CD14-positive monocyte (primary cell): ENCODE measurements around the gene NHLH2. TPM values are rescaled to one million over a fixed set of nuclear protein-coding genes. Genes with fewer than 3 reads are reported as not detected.

Experiments used
- DNase-seq, 3 donors: peaks; one replicate each; pipeline ENCODE4 v3.0.0-alpha.2; 2011 to 2022
- H2AFZ ChIP-seq: 2 replicates; pipeline ENCODE4 v1.6.0; 2012; ENCODE audit warnings: mild to moderate bottlenecking, low read depth, low read length, inconsistent platforms; ENCODE audit not compliant: insufficient read depth, poor library complexity, severe bottlenecking
- H3K27ac ChIP-seq, 2 donors: 1 replicate in 1 of 2; 2 replicates in 1 of 2; pipeline ENCODE4 v1.5.1; 2012 to 2013; ENCODE audit warnings: low read length in 2 of 2, control low read depth in 1 of 2, inconsistent platforms in 1 of 2, low read depth in 1 of 2, mild to moderate bottlenecking in 1 of 2
- H3K27me3 ChIP-seq, 2 donors: one replicate each; pipeline versions ENCODE4 v1.6.0 to v1.6.1; 2011 to 2013; ENCODE audit warnings: low read length in 2 of 2; ENCODE audit not compliant: control insufficient read depth in 2 of 2, insufficient read depth in 2 of 2
- H3K36me3 ChIP-seq, 2 donors: replicated peaks in 1 of 2; 1 replicate in 1 of 2; 2 replicates in 1 of 2; pipeline versions ENCODE4 v1.5.1 to v1.6.1; 2012 to 2013; ENCODE audit warnings: low read length in 2 of 2, control low read depth in 1 of 2, inconsistent platforms in 1 of 2, mild to moderate bottlenecking in 1 of 2; ENCODE audit not compliant: insufficient read depth in 2 of 2, control insufficient read depth in 1 of 2
- H3K4me1 ChIP-seq, 2 donors: 1 replicate in 1 of 2; 2 replicates in 1 of 2; pipeline versions ENCODE4 v1.5.1 to v1.6.1; 2012 to 2013; ENCODE audit warnings: low read length in 2 of 2, control low read depth in 1 of 2, inconsistent platforms in 1 of 2, mild to moderate bottlenecking in 1 of 2, moderate library complexity in 1 of 2; ENCODE audit not compliant: insufficient read depth in 2 of 2, control insufficient read depth in 1 of 2
- H3K4me2 ChIP-seq: replicated peaks from 2 replicates; pipeline ENCODE3; 2012; ENCODE audit warnings: low read length, moderate library complexity, mild to moderate bottlenecking; ENCODE audit not compliant: poor library complexity, severe bottlenecking; ENCODE audit errors: extremely low read depth
- H3K4me3 ChIP-seq, 3 experiments: fragments of 200-600 bp in 1 of 3; sonication (generic) in 1 of 3; replicated peaks in 1 of 3; 1 replicate in 2 of 3; 2 replicates in 1 of 3; pipeline ENCODE4 v1.5.1; 2011 to 2013; ENCODE audit warnings: low read length in 3 of 3, mild to moderate bottlenecking in 3 of 3, control low read depth in 2 of 3, low read depth in 2 of 3, inconsistent platforms in 1 of 3, moderate library complexity in 1 of 3
- H3K79me2 ChIP-seq: 2 replicates; pipeline ENCODE4 v1.6.0; 2012; ENCODE audit warnings: mild to moderate bottlenecking, control low read depth, inconsistent platforms, low read length, moderate library complexity; ENCODE audit not compliant: insufficient read depth
- H3K9ac ChIP-seq: 2 replicates; pipeline ENCODE4 v1.6.0; 2017; ENCODE audit warnings: low read length, mild to moderate bottlenecking; ENCODE audit not compliant: insufficient read depth, poor library complexity, severe bottlenecking
- H3K9me3 ChIP-seq, 2 donors: replicated peaks in 1 of 2; 1 replicate in 1 of 2; 2 replicates in 1 of 2; pipeline versions ENCODE4 v1.5.1 to v1.6.1; 2012 to 2013; ENCODE audit warnings: low read length in 2 of 2, control low read depth in 1 of 2; ENCODE audit not compliant: control insufficient read depth in 1 of 2, insufficient read depth in 1 of 2
- H4K20me1 ChIP-seq: 2 replicates; pipeline ENCODE4 v1.6.0; 2012; ENCODE audit warnings: mild to moderate bottlenecking, low read length, control low read depth, moderate library complexity; ENCODE audit not compliant: insufficient read depth
- H3K27ac Mint-ChIP-seq, 7 donors: one replicate each; pipeline ENCODE4 v1.8.0; 2020; ENCODE audit warnings: mild to moderate bottlenecking in 7 of 7, mixed read lengths in 7 of 7, moderate library complexity in 6 of 7, inconsistent platforms in 2 of 7
- H3K27me3 Mint-ChIP-seq, 3 donors: one replicate each; pipeline ENCODE4 v1.8.0; 2021 to 2022; ENCODE audit warnings: low read depth in 3 of 3, mild to moderate bottlenecking in 3 of 3, mixed read lengths in 3 of 3, moderate library complexity in 3 of 3, inconsistent platforms in 1 of 3
- H3K36me3 Mint-ChIP-seq, 2 donors: one replicate each; pipeline ENCODE4 v1.8.0; 2020; ENCODE audit warnings: mixed read lengths in 2 of 2, inconsistent platforms in 1 of 2, mild to moderate bottlenecking in 1 of 2
- H3K4me1 Mint-ChIP-seq: one replicate; pipeline ENCODE4 v1.8.0; 2020; ENCODE audit warnings: mild to moderate bottlenecking, mixed read lengths
- H3K4me3 Mint-ChIP-seq, 2 donors: one replicate each; pipeline ENCODE4 v1.8.0; 2020; ENCODE audit warnings: mild to moderate bottlenecking in 2 of 2, mixed read lengths in 2 of 2, moderate library complexity in 1 of 2
- H3K9me3 Mint-ChIP-seq, 7 donors: one replicate each; pipeline ENCODE4 v1.8.0; 2020 to 2022; ENCODE audit warnings: mixed read lengths in 7 of 7, mild to moderate bottlenecking in 6 of 7, moderate library complexity in 6 of 7, inconsistent platforms in 2 of 7
- WGBS: methylation state at CpG from one replicate; pipeline ENCODE4 v1.1.5; 2013; ENCODE audit warnings: missing lambda C conversion rate; ENCODE audit not compliant: insufficient coverage; 5-methylcytosine and 5-hydroxymethylcytosine counted together
- intact Hi-C, 2 donors: fragments of 100-400 bp; cut with micrococcal nuclease; formaldehyde crosslinking; loops; one replicate each; pipeline versions ENCODE4 v1.15.0 to v1.15.1; 2023
- polyA plus RNA-seq, 3 donors: library from polyadenylated mRNA; depleted of rRNA in 1 of 3; unstranded in 2 of 3; stranded (reverse) in 1 of 3; fragments of 300-500 nt in 2 of 3; fragments of >200 nt in 1 of 3; fragmentation: Illumina TruSeq in 2 of 3; gene quantifications; 1 replicate in 2 of 3; 2 replicates in 1 of 3; pipeline ENCODE4 v1.2.3, GENCODE V29; 2012 to 2021
- TF ChIP-seq, protein P1 (sequence below): fragments of 200-600 bp; IDR thresholded peaks from one replicate; pipeline ENCODE4 v1.8.0; 2022; ENCODE audit warnings: antibody characterized with exemption, mild to moderate bottlenecking

Gene NHLH2
- polyA plus RNA-seq, 3 donors, result 0.03 TPM; not detected in 2

DNA sequence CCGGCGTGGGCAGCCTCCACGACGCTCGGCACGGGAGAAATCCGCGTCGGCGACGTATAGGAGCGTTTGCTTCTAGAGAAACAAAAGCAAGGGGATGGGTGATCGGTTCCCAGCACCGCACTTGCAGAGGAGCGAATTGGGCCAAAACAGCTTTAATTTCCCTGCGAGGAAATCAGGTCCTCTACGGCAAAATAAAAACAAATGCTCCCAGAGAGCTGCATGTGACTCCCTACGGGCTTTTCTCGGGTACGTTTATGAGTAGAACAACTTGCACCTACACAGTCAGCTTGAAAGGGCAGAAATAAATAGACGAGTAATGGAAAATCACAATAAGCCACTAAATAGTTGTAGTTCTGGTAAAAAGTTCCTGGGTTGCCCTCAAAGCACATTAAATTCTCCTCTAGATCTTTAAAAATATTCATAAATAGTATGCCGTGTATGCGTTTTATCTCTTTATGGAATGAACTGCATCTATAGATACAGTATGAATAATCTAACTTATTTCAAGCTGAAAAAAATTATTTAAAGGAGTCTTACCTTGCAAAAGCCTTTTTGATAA, 1.2 kb downstream of the NHLH2 start:
- H3K4me3 Mint-ChIP-seq, result peak overlapping the region; percentile 83 to 96
- TF ChIP-seq, protein P1, sequence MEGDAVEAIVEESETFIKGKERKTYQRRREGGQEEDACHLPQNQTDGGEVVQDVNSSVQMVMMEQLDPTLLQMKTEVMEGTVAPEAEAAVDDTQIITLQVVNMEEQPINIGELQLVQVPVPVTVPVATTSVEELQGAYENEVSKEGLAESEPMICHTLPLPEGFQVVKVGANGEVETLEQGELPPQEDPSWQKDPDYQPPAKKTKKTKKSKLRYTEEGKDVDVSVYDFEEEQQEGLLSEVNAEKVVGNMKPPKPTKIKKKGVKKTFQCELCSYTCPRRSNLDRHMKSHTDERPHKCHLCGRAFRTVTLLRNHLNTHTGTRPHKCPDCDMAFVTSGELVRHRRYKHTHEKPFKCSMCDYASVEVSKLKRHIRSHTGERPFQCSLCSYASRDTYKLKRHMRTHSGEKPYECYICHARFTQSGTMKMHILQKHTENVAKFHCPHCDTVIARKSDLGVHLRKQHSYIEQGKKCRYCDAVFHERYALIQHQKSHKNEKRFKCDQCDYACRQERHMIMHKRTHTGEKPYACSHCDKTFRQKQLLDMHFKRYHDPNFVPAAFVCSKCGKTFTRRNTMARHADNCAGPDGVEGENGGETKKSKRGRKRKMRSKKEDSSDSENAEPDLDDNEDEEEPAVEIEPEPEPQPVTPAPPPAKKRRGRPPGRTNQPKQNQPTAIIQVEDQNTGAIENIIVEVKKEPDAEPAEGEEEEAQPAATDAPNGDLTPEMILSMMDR, result no peak
- no peak for DNase-seq
- Histone ChIP-seq H3K9me3 (peaks cover 0 to 34% of the 10 kb centered on the region in 2 donors), H3K4me3 (peak overlapping the region in 2 of 3 experiments; percentile 11 to 71), H3K4me1 (peaks cover 20 to 25% of the 10 kb centered on the region in 2 donors), H3K9ac (no peak overlapping the region), H3K4me2 (peak overlapping the region; percentile 77), H4K20me1 (no peaks in the 10 kb centered on the region), H3K79me2 (no peaks in the 10 kb centered on the region), H3K36me3 (no peaks in the 10 kb centered on the region), H2AFZ (peak overlapping the region; percentile 73), H3K27me3 (peaks cover 82 to 95% of the 10 kb centered on the region in 2 donors), H3K27ac (no peak overlapping the region)
- peaks cover 31% of the 10 kb centered on the region for H3K4me1 Mint-ChIP-seq
- H3K27me3 Mint-ChIP-seq, result peaks cover 76 to 86% (median 85%) of the 10 kb centered on the region in 3 donors
- 3% methylated on average over 17 of the region's 23 CpGs for WGBS
- peaks cover 3 to 5% of the 10 kb centered on the region in 2 donors for H3K36me3 Mint-ChIP-seq
- H3K9me3 Mint-ChIP-seq, result peaks cover 0 to 20% (median 10%) of the 10 kb centered on the region in 7 donors
- intact Hi-C loops, result no loop called here
- no peak overlapping the region for H3K27ac Mint-ChIP-seq

DNA sequence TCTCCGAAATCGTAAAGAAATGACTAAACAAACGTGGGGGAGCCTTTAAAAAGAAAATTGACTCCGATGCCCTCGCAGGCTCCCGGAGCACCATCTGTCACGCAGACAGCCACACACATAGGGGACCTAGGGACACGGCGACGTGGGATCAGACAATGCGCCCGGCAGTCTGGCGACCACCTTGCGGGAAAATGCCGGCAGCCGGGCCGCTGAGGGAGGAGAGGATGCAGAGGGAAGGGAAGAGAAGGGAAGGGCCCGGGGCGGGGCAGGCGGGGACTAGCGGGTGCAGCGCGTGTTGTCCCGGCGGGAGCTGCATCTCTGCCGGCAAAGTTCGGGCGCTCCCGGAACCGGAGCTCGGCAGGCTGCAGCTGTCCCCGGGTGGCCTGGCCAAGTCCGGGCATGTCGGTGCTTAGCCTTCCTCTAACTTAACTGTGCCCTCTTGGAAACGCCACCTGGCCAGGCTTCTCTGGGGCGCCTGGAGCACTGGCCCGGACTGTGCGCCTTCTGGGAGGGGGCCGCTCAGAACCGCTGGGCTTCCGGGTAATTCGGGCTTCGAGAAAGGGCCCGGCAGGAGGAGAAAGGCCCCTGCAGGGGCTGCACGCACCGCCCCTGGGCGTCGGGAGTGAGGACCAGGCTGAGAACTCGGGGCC, 1.8 kb downstream of the NHLH2 start:
- no peaks in the 10 kb centered on the region for H4K20me1 ChIP-seq
- peak overlapping the region; percentile 29 for H3K9ac ChIP-seq
- peak overlapping the region; percentile 77 for H3K4me2 ChIP-seq
- H3K79me2 ChIP-seq, result no peaks in the 10 kb centered on the region
- peak overlapping the region; percentile 73 for H2AFZ ChIP-seq
- WGBS, result under 1% methylated on average over 49 of the region's 49 CpGs
- H3K4me3 ChIP-seq, result peak overlapping the region; percentile 2 to 71 (median 11)
- H3K36me3 ChIP-seq, result no peaks in the 10 kb centered on the region
- Mint-ChIP-seq H3K27me3 (peaks cover 78 to 85% (median 82%) of the 10 kb centered on the region in 3 donors), H3K4me1 (peaks cover 31% of the 10 kb centered on the region), H3K27ac (no peak overlapping the region), H3K36me3 (peaks cover 3 to 5% of the 10 kb centered on the region in 2 donors), H3K9me3 (peaks cover 0 to 15% (median 6%) of the 10 kb centered on the region in 7 donors), H3K4me3 (peak overlapping the region; percentile 83 to 96)
- H3K4me1 ChIP-seq, result peaks cover 20 to 25% of the 10 kb centered on the region in 2 donors
- peaks cover 0 to 30% of the 10 kb centered on the region in 2 donors for H3K9me3 ChIP-seq
- no peak overlapping the region for H3K27ac ChIP-seq
- TF ChIP-seq, protein P1, result no peak
- peaks cover 82 to 92% of the 10 kb centered on the region in 2 donors for H3K27me3 ChIP-seq
- DNase-seq, result peak in 1 of 3 donors; percentile 31
- intact Hi-C loops, result no loop called here
